Peyer's patch (tissue), 4 donors: ENCODE data around the gene FRMD1. TPM values are rescaled to one million over a fixed set of nuclear protein-coding genes. Genes with fewer than 3 reads are reported as not detected.

Experiments
- DNase-seq, 3 donors: peaks; one replicate each; pipeline ENCODE4 v3.0.0-alpha.2; 2017 to 2019
- H3K27ac ChIP-seq, 4 donors: fragments of 200-600 bp; sonication (generic); one replicate each; pipeline ENCODE4 v1.5.1; 2016 to 2019
- H3K27me3 ChIP-seq, 2 donors: fragments of 200-600 bp; sonication (generic); one replicate each; pipeline ENCODE4 v1.5.1; 2019
- H3K36me3 ChIP-seq, 3 donors: fragments of 200-600 bp; sonication (generic); one replicate each; pipeline ENCODE4 v1.5.1; 2016 to 2019
- H3K4me1 ChIP-seq, 4 donors: fragments of 200-600 bp; sonication (generic); one replicate each; pipeline ENCODE4 v1.5.1; 2016 to 2019
- H3K4me3 ChIP-seq, 4 donors: fragments of 200-600 bp; sonication (generic); 1 replicate in 3 of 4; 2 replicates in 1 of 4; pipeline ENCODE4 v1.5.1; 2016 to 2019; ENCODE audit warnings: mild to moderate bottlenecking in 1 of 4
- H3K9me3 ChIP-seq, 4 donors: fragments of 200-600 bp; sonication (generic); one replicate each; pipeline ENCODE4 v1.5.1; 2016 to 2019; ENCODE audit warnings: mild to moderate bottlenecking in 1 of 4
- CTCF ChIP-seq, 6 experiments: fragments of 450-650 bp in 4 of 6; fragments of 200-600 bp in 2 of 6; sonication (generic) in 1 of 6; IDR thresholded peaks; one replicate each; pipeline ENCODE4 v1.5.1; 2017 to 2019; ENCODE audit warnings: antibody characterized with exemption in 6 of 6, mild to moderate bottlenecking in 3 of 6, moderate library complexity in 1 of 6
- POLR2A ChIP-seq, 2 donors: fragments of 450-650 bp; IDR thresholded peaks; one replicate each; pipeline ENCODE4 v1.5.1; 2017; ENCODE audit warnings: antibody characterized with exemption in 2 of 2, mild to moderate bottlenecking in 2 of 2, moderate library complexity in 2 of 2
- total RNA-seq, 4 donors: library from RNA; depleted of rRNA; stranded (reverse); fragments of >200 nt; gene quantifications; one replicate each; pipeline ENCODE4 v1.1.0, GENCODE V29; 2016

Gene FRMD1
- total RNA-seq, 4 donors from 2014 or later, result 1.7 to 28.7 (median 15.7) TPM

- H3K36me3 ChIP-seq, result no peaks in the 10 kb centered on the region
- H3K4me1 ChIP-seq, result no peaks in the 10 kb centered on the region
- DNase-seq, result no peak
- no peak overlapping the region for H3K27ac ChIP-seq
- no peak overlapping the region for H3K4me3 ChIP-seq
- no peaks in the 10 kb centered on the region for H3K27me3 ChIP-seq
- H3K9me3 ChIP-seq, result no peaks in the 10 kb centered on the region
- TF ChIP-seq CTCF (IDR thresholded peaks at IDR 0.05) (no peak), POLR2A (IDR thresholded peaks at IDR 0.05) (no peak)
Measured at GRCh38 chr6:168067081-168067759, 11.8 kb downstream of the FRMD1 start.

DNA sequence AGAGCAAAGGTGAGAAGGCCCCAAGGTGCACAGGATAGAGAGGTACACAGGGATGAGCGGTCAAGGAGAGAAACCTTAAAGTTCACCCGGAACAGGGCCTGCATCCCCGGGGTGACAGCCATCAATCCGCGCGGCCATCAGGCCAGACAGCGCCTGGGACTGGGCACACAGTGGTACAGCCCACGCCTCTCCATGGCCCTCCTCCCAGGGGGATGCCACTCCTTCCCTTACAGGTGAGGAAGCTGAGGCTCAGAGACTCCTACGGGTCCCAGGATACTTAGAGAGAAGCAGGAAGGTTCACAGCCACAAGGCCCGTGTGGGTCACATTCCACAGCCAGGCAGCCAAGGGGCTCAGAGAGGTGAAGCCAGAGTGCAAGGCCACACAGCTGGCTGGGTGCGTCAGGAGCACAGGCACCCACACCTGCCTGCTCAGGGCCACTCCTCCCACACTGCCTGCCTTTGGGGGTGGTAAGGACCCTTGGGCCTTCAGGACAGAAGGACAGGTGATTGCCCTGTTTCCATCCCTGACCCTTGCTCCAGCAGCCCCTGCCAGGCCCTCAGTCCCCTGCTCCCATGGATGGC, 14.7 kb downstream of the FRMD1 start:
- H3K9me3 ChIP-seq, result no peaks in the 10 kb centered on the region
- H3K36me3 ChIP-seq, result no peaks in the 10 kb centered on the region
- H3K4me3 ChIP-seq, result no peak overlapping the region
- no peaks in the 10 kb centered on the region for H3K27me3 ChIP-seq
- no peak overlapping the region for H3K27ac ChIP-seq
- H3K4me1 ChIP-seq, result no peaks in the 10 kb centered on the region
- DNase-seq, result no peak
- TF ChIP-seq POLR2A (IDR thresholded peaks at IDR 0.05) (no peak), CTCF (IDR thresholded peaks at IDR 0.05) (no peak)

DNA sequence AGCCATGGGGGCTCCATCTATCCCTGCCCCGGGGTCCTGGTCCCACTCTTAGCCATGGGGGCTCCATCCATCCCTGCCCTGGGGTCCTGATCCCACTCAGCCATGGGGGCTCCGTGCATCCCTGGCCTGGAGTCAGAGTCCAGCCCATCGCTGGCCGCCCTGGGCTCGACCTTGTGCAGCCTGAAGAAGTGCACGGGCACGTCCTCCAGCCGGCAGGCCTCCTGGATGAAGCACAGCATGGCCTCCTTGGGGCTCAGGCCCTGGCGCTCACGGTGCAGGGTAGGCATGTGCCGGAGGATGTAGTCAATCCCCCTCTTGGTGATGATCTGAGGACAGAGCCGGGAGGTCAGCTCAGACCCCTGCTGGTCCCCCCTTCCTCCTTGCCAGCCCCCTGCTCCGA, 15.6 kb downstream of the FRMD1 start:
- H3K36me3 ChIP-seq, result no peaks in the 10 kb centered on the region
- no peaks in the 10 kb centered on the region for H3K27me3 ChIP-seq
- TF ChIP-seq POLR2A (IDR thresholded peaks at IDR 0.05) (no peak), CTCF (IDR thresholded peaks at IDR 0.05) (no peak)
- H3K4me1 ChIP-seq, result no peaks in the 10 kb centered on the region
- H3K9me3 ChIP-seq, result no peaks in the 10 kb centered on the region
- H3K4me3 ChIP-seq, result no peak overlapping the region
- no peak overlapping the region for H3K27ac ChIP-seq
- no peak for DNase-seq

DNA sequence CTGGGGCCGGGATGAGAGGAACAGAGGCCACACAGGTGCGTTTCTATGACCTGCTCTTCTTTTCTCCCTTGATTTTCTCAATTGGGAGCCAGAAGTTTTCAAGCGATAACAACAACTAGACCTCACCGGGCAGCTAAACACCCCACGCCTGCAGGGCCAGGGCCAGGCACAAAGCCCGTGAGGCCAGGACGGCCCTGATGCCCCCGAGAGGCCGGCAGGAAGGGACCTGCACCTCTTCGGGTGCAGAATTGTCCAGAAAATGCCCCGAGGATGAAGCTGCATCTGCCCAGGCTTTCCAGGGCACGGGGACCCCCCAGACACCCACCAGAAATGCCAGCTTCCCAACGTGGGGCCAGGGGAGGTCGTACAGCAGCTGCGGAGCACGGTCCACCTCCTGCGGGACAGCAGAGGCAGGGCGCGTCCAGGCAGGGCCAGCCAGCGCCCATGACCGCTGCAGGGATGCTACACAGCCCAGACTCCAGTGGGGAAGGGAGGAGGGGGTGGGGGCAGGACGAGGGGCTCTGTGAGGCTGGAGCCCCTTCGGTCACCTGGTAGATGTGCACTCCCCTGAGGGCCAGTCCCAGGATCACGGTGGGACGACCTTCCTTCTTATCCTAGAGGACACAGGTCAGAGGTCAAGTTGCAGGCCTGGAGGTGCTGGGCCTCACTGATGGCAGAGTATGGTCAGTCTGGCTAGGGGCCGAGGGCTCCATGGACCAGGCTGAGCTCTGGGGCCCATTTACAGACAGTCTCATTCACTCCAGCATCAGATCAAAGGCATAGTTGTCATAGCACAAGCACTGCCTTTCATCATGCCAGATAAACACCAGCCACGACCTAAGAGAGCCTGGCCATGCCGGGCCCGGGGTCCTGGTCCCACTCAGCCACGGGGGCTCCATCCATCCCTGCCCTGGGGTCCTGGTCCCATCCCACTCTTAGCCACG, 16.4 kb downstream of the FRMD1 start:
- DNase-seq, result no peak
- Histone ChIP-seq H3K4me1 (no peaks in the 10 kb centered on the region), H3K36me3 (no peaks in the 10 kb centered on the region), H3K4me3 (no peak overlapping the region), H3K27me3 (no peaks in the 10 kb centered on the region), H3K9me3 (no peaks in the 10 kb centered on the region), H3K27ac (no peak overlapping the region)
- TF ChIP-seq POLR2A (IDR thresholded peaks at IDR 0.05) (no peak), CTCF (IDR thresholded peaks at IDR 0.05) (no peak)

GRCh38 chr6:168061269-168062210, 17.5 kb downstream of the FRMD1 start:
- no peaks in the 10 kb centered on the region for H3K36me3 ChIP-seq
- H3K9me3 ChIP-seq, result no peaks in the 10 kb centered on the region
- no peak overlapping the region for H3K4me3 ChIP-seq
- TF ChIP-seq CTCF (IDR thresholded peaks at IDR 0.05) (peak in 1 of 6 experiments; percentile 4), POLR2A (IDR thresholded peaks at IDR 0.05) (no peak)
- no peaks in the 10 kb centered on the region for H3K27me3 ChIP-seq
- H3K4me1 ChIP-seq, result no peaks in the 10 kb centered on the region
- no peak overlapping the region for H3K27ac ChIP-seq
- peak in 1 of 3 donors; percentile 71 for DNase-seq
